CD8-positive, alpha-beta memory T cell (primary cell): ENCODE results near the gene CNDP2. TPM values are rescaled to one million over a fixed set of nuclear protein-coding genes. Genes with fewer than 3 reads are reported as not detected.

ENCODE experiments used
- CTCF ChIA-PET: fragments of 350-600 bp; sonication (Branson Sonifier 250); formaldehyde crosslinking; loops from one replicate; lab custom pipeline; 2021; ENCODE audit warnings: antibody characterized with exemption; lab: Charles Lee
- POLR2A ChIA-PET: fragments of 350-600 bp; sonication (Branson Sonifier 250); formaldehyde crosslinking; loops from one replicate; lab custom pipeline; 2021; ENCODE audit warnings: antibody characterized with exemption; lab: Charles Lee
- DNase-seq, 5 donors: peaks; one replicate each; pipeline versions ENCODE4 v3.0.0 to v3.0.0-alpha.2; 2020 to 2022; ENCODE audit warnings: mixed read lengths in 1 of 5
- H3K27ac ChIP-seq: one replicate; pipeline ENCODE4 v1.7.0; 2013; ENCODE audit warnings: low read depth, mild to moderate bottlenecking, low read length, moderate library complexity
- H3K27me3 ChIP-seq: 2 replicates; pipeline ENCODE4 v1.7.0; 2013; ENCODE audit warnings: low read length, mild to moderate bottlenecking; ENCODE audit not compliant: insufficient read depth, poor library complexity, severe bottlenecking
- H3K36me3 ChIP-seq: 2 replicates; pipeline ENCODE4 v1.7.0; 2013; ENCODE audit warnings: mild to moderate bottlenecking, low read length, moderate library complexity; ENCODE audit not compliant: insufficient read depth
- H3K4me1 ChIP-seq: 2 replicates; pipeline ENCODE4 v1.7.0; 2013; ENCODE audit warnings: mild to moderate bottlenecking, low read length, moderate library complexity; ENCODE audit not compliant: insufficient read depth
- H3K4me3 ChIP-seq: 2 replicates; pipeline ENCODE4 v1.7.0; 2013; ENCODE audit warnings: mild to moderate bottlenecking, low read length
- H3K9me3 ChIP-seq: 2 replicates; pipeline ENCODE4 v1.7.0; 2013; ENCODE audit warnings: mild to moderate bottlenecking, low read length
- H3K27ac Mint-ChIP-seq, 8 donors: one replicate each; pipeline ENCODE4 v1.8.0; 2020 to 2021; ENCODE audit warnings: mixed read lengths in 8 of 8, mild to moderate bottlenecking in 6 of 8, inconsistent platforms in 3 of 8, moderate library complexity in 3 of 8
- H3K27me3 Mint-ChIP-seq, 2 donors: one replicate each; pipeline ENCODE4 v1.8.0; 2020 to 2021; ENCODE audit warnings: mixed read lengths in 2 of 2, mild to moderate bottlenecking in 1 of 2, moderate library complexity in 1 of 2
- H3K36me3 Mint-ChIP-seq, 3 donors: one replicate each; pipeline ENCODE4 v1.8.0; 2020 to 2021; ENCODE audit warnings: mixed read lengths in 3 of 3, inconsistent platforms in 1 of 3, mild to moderate bottlenecking in 1 of 3
- H3K4me1 Mint-ChIP-seq, 3 donors: one replicate each; pipeline ENCODE4 v1.8.0; 2020 to 2021; ENCODE audit warnings: mixed read lengths in 3 of 3, inconsistent platforms in 1 of 3, mild to moderate bottlenecking in 1 of 3
- H3K4me3 Mint-ChIP-seq, 7 donors: one replicate each; pipeline ENCODE4 v1.8.0; 2020 to 2021; ENCODE audit warnings: mixed read lengths in 7 of 7, mild to moderate bottlenecking in 6 of 7, moderate library complexity in 4 of 7, inconsistent platforms in 2 of 7
- H3K9me3 Mint-ChIP-seq, 5 donors: one replicate each; pipeline ENCODE4 v1.8.0; 2020 to 2022; ENCODE audit warnings: mixed read lengths in 5 of 5, mild to moderate bottlenecking in 3 of 5, moderate library complexity in 2 of 5, inconsistent platforms in 1 of 5
- polyA plus RNA-seq: library from polyadenylated mRNA; unstranded; fragments of 300-500 nt; fragmentation: Illumina TruSeq; gene quantifications from one replicate; pipeline ENCODE4 v1.2.3, GENCODE V29; 2021
- total RNA-seq, 2 experiments: library from RNA; stranded (reverse); gene quantifications; one replicate each; pipeline ENCODE4 v1.2.3, GENCODE V29; 2021

Gene CNDP2
- total and polyA plus RNA-seq, 3 experiments from 2014 or later, result 121 to 213 (median 206) TPM

DNA sequence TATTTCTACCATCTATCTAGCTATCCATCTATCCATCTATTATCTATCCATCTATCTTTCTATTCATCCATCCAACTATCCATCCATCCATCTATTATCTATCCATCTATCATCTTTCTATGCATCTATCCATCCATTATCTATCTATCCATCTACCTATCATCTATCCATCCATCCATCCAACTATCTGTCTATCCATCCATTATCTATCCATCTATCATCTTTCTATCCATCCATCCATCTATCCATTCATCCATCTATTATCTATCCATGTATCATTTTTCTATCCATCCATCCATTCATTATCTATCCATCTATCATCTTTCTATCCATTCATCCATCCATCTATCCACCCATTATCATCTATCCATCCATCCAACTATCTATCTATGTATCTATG lies 76.9 kb downstream of the CNDP2 start:
- ChIA-PET CTCF (interaction anchor here (2.7 kb wide), 1 partner anchor 21 kb away, joined by 6 read pairs; no protein-coding TSS in a partner anchor), POLR2A (no interaction called here)
- Mint-ChIP-seq H3K9me3 (no peaks in the 10 kb centered on the region), H3K27ac (no peak overlapping the region), H3K4me1 (no peaks in the 10 kb centered on the region), H3K36me3 (no peaks in the 10 kb centered on the region), H3K4me3 (no peak overlapping the region), H3K27me3 (peaks cover 11 to 28% of the 10 kb centered on the region in 2 donors)
- H3K27ac ChIP-seq, result no peak overlapping the region
- no peak for DNase-seq
- H3K4me3 ChIP-seq, result no peak overlapping the region
- no peaks in the 10 kb centered on the region for H3K27me3 ChIP-seq
- no peaks in the 10 kb centered on the region for H3K9me3 ChIP-seq
- no peaks in the 10 kb centered on the region for H3K36me3 ChIP-seq
- no peaks in the 10 kb centered on the region for H3K4me1 ChIP-seq

Other genes with a start within 250 kb of the CNDP2 start
- 10 to 100 TPM; 70.3 to 77.7 TPM for gene CYB5A, start 204.4 kb upstream of the CNDP2 start, total RNA-seq
- 87.8 TPM for gene CYB5A, start 204.4 kb upstream of the CNDP2 start, polyA plus RNA-seq
- not detected for gene C18orf63, start 180.5 kb upstream of the CNDP2 start, total RNA-seq
- not detected for gene C18orf63, start 180.5 kb upstream of the CNDP2 start, polyA plus RNA-seq
- not detected for gene DIPK1C, start 39.1 kb upstream of the CNDP2 start, total RNA-seq
- not detected for gene DIPK1C, start 39.1 kb upstream of the CNDP2 start, polyA plus RNA-seq
- gene CNDP1, start 38.1 kb downstream of the CNDP2 start, total RNA-seq, result under 1 TPM in 1 of 2 experiments, not detected in 1; 0.09 TPM
- not detected for gene CNDP1, start 38.1 kb downstream of the CNDP2 start, polyA plus RNA-seq
- gene ZNF407, start 101.5 kb downstream of the CNDP2 start, total RNA-seq, result 10 to 100 TPM; 14.9 to 15.5 TPM
- 4.1 TPM for gene ZNF407, start 101.5 kb downstream of the CNDP2 start, polyA plus RNA-seq